Fibroblast of pulmonary artery (primary cell): ENCODE measurements around the gene LRP1B.
A peak's percentile ranks its signal among the peaks of the same experiment; 100 is the strongest.

Experiments
- DNase-seq: peaks from one replicate; pipeline ENCODE4 v3.0.0-alpha.2; 2010; ENCODE audit warnings: low read depth
- H3K4me3 ChIP-seq: replicated peaks from 2 replicates; pipeline ENCODE4 v1.5.1; 2011; ENCODE audit warnings: low read depth, mild to moderate bottlenecking, control low read depth, low read length, moderate library complexity
- CTCF ChIP-seq: IDR thresholded peaks from 2 replicates; pipeline ENCODE4 v1.5.1; 2011; ENCODE audit warnings: mild to moderate bottlenecking, control low read depth, low read length, inconsistent platforms; ENCODE audit errors: missing control alignments

LRP1B gene

GRCh38 chr2:141992695-141993094 is 138.1 kb downstream of the LRP1B start:
- DNase-seq, result no peak
- H3K4me3 ChIP-seq, result no peak overlapping the region
- TF ChIP-seq CTCF, result no peak

GRCh38 chr2:141968433-141968832 is 162.4 kb downstream of the LRP1B start:
- no peak for TF ChIP-seq CTCF
- H3K4me3 ChIP-seq, result no peak overlapping the region
- peak; percentile 33 for DNase-seq

- DNase-seq, result no peak
- no peak overlapping the region for H3K4me3 ChIP-seq
- no peak for TF ChIP-seq CTCF
Measured at GRCh38 chr2:141967980-141968379, 162.8 kb downstream of the LRP1B start.

GRCh38 chr2:141967503-141967902 is 163.3 kb downstream of the LRP1B start:
- TF ChIP-seq CTCF, result no peak
- no peak overlapping the region for H3K4me3 ChIP-seq
- no peak for DNase-seq

GRCh38 chr2:141959941-141960340 is 170.9 kb downstream of the LRP1B start:
- DNase-seq, result no peak
- no peak overlapping the region for H3K4me3 ChIP-seq
- no peak for TF ChIP-seq CTCF

- no peak for DNase-seq
- no peak for TF ChIP-seq CTCF
- H3K4me3 ChIP-seq, result no peak overlapping the region
Measured at GRCh38 chr2:141959016-141959415, 171.8 kb downstream of the LRP1B start.

GRCh38 chr2:141957827-141958450 is 172.9 kb downstream of the LRP1B start:
- no peak for TF ChIP-seq CTCF
- no peak for DNase-seq
- no peak overlapping the region for H3K4me3 ChIP-seq
